Head of caudate nucleus (tissue), 42 donors: ENCODE results near the gene FBXO11.
"Not testable (repeated sequence)": the region's sequence is repeated elsewhere in the genome, so short reads cannot be mapped to it uniquely, and the experiment has no call there.

ENCODE experiments used
- DNase-seq, 42 donors: peaks; one replicate each; pipeline versions ENCODE4 v3.0.0 to v3.0.0-alpha.2; 2020 to 2021; ENCODE audit warnings: mixed read lengths in 7 of 42
- intact Hi-C: fragments of 100-400 bp; cut with DNase I; formaldehyde crosslinking; loops from one replicate; pipeline ENCODE4 v1.15.0; 2022

The FBXO11 gene

DNA sequence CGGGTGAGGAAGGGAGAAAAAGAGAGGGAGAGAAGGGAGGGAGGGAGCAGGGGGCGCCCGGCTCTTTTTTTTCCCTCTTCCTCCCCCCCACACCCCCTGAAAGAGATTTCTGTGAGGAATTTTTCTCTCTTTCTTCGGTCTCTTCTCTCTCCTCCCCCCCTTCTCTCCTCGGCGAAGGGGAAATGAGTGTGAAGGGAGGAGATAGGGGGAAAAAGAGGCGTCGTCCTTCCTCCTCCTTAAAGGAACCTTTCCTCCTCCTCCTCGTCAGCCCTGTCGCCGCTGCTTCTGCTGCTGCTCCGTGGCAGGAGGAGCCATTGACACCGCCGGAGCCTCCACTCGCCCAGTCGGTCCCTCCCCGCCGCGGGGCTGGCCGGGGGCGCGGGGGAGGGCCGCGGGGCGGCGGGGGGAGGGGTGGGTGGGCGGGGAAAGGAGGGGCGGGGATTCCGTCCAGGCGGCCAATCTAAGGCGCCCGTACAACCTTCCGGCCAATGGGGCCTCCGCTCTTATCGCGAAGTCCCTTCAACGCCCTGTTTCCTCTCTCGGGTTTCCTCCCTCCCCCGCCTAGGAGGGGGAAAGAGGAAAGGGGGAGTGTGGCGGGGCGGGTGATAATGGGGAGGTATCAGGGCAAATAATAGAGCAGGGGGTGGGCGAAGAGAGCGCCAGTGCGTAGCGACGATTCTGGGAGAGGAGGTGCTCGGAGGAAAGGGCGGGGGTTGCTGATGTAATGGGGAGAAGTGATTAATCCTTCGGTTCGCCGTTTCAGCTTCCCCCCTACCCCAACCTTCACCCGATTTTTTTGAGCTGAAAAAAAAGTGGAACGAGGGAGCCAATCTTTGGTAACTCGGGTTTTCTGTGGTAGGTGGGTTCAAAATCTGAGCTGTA lies at the start of gene FBXO11:
Gene FBXO11, minus strand, starts transcription at position 342 of the 882 bp plus-strand sequence. CDS start 778 bp downstream, outside the sequence.
- intact Hi-C loops = loop anchor here (1.0 to 2.0 kb wide), 2 partner anchors 123 to 200 kb away; partner anchors contain the start of gene MSH6
- peak; percentile 89 to 99 (median 96) for DNase-seq

- intact Hi-C loops = no loop called here
- DNase-seq = no peak
These were observed 44.3 kb upstream of the FBXO11 start for GRCh38 chr2:47950340-47951301.

- no peak for DNase-seq
- intact Hi-C loops = no loop called here
These were observed 40.3 kb upstream of the FBXO11 start for GRCh38 chr2:47946593-47946992.

DNA sequence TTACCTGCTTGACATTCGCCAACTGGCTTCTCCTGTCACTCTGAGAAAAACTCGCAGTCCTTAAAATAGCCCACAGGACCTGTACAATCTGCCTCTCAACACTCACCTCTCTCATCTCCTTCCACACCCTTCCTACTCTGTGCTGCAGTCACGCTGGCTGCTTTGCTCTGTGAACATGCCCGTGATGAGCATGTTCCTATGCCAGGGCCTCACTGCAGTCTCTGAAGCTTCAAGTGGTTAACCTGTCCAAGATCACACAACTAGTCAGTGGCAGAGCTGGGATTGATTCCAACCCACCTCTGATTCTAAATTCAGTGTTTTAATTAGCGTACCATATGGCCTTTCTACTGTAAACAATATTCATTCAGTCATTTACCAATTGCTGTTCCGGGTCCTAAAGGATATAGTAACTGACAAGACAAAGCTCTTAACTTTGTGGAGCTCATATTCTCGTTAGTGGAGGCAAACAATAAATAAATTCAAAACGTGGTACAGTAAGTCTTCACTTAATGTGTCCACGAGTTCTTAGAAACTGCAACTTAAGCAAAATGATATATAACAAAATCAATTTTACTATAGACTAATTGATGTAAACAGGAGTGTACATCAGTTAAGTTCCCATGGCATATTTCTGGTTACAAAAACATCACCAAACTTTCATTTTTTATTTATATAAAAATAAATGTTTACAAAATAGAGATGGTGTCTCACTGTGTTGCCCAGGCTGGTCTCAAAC lies 38.9 kb upstream of the FBXO11 start:
- intact Hi-C loops = no loop called here
- DNase-seq = no peak

DNA sequence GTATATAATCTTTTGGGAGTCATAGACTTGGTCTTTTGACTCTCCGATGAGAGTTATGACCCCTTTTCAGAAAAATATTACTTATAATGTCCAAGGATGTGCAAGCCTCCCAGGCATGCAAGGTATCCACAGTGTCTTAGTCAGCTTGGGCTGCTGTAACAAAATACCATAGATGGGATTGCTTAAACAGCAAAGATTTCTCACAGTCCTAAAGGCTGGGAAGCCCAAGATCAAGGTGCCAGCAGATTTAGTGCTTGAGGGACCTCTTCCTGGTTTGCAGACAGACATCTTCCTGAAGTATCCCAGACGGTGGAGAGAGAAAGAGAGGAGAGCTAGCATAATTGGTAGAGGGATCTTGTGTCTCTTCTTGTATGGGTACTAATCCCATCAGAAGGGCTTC lies 35.6 kb upstream of the FBXO11 start:
- DNase-seq = no peak
- intact Hi-C loops = no loop called here

DNA sequence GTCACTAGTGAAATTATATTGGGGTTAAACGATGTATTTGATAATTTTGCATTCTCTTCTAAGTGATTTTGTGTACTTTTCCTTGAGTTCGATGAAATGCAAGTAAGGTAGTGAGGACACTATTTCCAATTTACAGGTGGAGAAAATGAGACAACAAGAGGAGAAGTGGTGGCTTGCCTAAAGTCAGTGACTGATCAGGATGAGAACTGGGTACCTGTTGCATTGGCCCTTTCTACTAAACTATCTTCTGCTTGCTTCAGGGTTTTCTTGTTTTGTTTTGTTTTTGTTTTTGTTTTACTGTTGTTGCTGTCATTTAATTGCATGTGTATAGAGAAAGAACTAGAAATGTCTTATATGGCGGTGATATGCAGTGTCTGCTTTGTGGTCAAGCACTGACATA lies 31.4 kb upstream of the FBXO11 start:
- intact Hi-C loops = no loop called here
- DNase-seq = no peak

DNA sequence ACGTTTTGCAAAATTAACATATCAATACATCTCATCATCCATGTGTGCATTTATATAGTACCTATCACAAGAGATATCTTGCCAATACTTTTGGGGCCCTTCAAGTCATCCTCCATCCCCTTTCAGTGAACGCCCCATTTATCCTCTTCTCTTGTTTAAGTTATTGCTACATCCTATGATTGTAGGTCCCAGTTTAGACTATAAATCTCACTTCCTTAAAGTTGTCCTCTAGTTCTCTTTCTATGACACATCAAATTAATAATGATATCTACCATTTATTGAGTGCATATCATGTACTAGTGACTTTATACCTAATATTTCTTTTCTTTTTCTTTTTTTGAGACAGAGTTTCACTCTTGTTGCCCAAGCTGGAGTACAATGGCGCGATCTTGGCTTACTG lies 28.8 kb upstream of the FBXO11 start:
- DNase-seq = no peak
- intact Hi-C loops = no loop called here

GRCh38 chr2:47918043-47918442 lies 11.7 kb upstream of the FBXO11 start:
- no peak for DNase-seq
- intact Hi-C loops = no loop called here

- DNase-seq = no peak
- intact Hi-C loops = no loop called here
These were observed 11.1 kb upstream of the FBXO11 start for GRCh38 chr2:47917276-47917961.

- DNase-seq = no peak
- intact Hi-C loops = no loop called here
These were observed 10.1 kb upstream of the FBXO11 start for GRCh38 chr2:47916412-47916811.

DNA sequence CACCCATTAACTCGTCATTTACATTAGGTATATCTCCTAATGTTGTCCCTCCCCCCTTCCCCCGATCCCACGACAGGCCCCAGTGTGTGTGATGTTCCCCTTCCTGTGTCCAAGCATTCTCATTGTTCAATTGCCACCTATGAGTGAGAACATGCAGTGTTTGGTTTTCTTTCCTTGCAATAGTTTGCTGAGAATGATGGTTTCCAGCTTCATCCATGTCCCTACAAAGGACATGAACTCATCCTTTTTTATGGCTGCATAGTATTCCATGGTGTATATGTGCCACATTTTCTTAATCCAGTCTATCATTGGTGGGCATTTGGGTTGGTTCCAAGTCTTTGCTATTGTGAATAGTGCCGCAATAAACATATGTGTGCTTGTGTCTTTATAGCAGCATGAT lies 4.4 kb upstream of the FBXO11 start:
- intact Hi-C loops = not testable (repeated sequence)

GRCh38 chr2:47908682-47909081 lies 2.4 kb upstream of the FBXO11 start:
- DNase-seq = no peak
- intact Hi-C loops = no loop called here

More for the DNA sequence above, 4.4 kb upstream of the FBXO11 start:
- not testable (repeated sequence) for DNase-seq

GRCh38 chr2:47907039-47907781 lies 912 bp upstream of the FBXO11 start:
- intact Hi-C loops = loop anchor here (2.0 kb wide), 1 partner anchor 200 kb away; no protein-coding TSS in a partner anchor
- peak in 12 of 42 donors; percentile 7 to 54 (median 22) for DNase-seq

- intact Hi-C loops = loop anchor here (1.0 to 2.0 kb wide), 2 partner anchors 122 to 201 kb away; partner anchors contain the start of gene MSH6
These were observed 727 bp downstream of the FBXO11 start for GRCh38 chr2:47905386-47906156.

DNA sequence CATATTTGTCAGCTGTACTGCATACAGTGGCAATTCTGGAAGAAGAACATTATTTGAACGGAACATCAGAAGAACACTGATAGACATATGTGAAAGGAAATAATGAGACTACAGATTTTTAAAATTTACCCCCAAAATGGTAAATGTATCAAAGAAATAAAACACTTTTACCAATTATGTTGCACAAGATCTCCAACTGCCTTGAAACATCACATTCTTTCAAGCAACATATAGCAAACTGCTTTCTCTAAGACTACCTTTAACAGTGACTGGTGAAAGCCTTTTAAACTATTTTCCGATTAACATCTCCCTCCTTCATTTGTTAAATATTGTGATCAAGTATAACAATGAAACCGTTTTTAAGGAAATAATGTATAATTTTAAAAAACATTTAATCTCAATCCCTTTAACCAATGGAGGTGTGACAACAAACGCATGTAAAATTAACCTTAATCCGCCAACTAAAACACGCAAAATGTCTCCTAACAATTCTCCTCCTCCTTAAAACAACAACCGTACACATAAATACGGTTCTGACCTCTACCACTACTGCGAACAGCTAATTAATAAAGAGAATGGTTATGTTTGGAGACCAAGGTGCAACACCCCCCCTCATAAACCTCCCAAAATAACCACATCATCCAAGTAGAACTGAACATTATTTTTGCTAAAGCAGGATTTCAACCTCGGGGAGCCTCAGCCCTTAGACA lies 2.4 kb downstream of the FBXO11 start:
- intact Hi-C loops = loop anchor here (5.0 kb wide), 1 partner anchor 37 kb away; no protein-coding TSS in a partner anchor
- DNase-seq = no peak

More at GRCh38 chr2:47905386-47906156, 727 bp downstream of the FBXO11 start:
- peak; percentile 14 to 88 (median 72) for DNase-seq

DNA sequence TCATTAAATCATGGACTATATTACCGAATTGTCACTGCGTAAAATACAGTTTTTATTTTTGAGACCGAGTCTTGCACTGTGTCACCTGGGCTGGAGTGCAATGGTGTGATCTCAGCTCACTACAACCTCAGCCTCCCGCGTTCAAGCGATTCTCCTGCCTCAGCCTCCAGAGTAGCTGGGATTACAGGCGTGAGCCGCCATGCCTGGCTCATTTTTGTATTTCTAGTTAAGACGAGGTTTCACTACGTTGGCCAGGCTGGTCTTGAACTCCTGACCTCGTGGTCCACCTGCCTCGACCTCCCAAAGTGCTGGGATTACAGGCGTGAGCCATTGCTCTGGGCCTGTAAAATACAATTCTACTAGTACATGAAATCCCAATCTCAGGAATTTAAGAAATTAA lies 4.4 kb downstream of the FBXO11 start:
- intact Hi-C loops = loop anchor here (5.0 kb wide), 1 partner anchor 35 kb away; no protein-coding TSS in a partner anchor
- not testable (repeated sequence) for DNase-seq
